Upper lobe of left lung (tissue), 4 donors: ENCODE data around the gene PLAA.

Experiments
- CTCF ChIP-seq, 6 experiments: fragments of 450-650 bp in 4 of 6; fragments of 200-600 bp in 2 of 6; sonication (generic) in 2 of 6; IDR thresholded peaks; one replicate each; pipeline ENCODE4 v1.5.1; 2016 to 2019; ENCODE audit warnings: antibody characterized with exemption in 6 of 6
- POLR2A ChIP-seq, 4 donors: fragments of 450-650 bp; IDR thresholded peaks; one replicate each; pipeline ENCODE4 v1.5.1; 2016 to 2017; ENCODE audit warnings: antibody characterized with exemption in 4 of 4, mild to moderate bottlenecking in 2 of 4
- POLR2AphosphoS5 ChIP-seq, 2 donors: sonication (generic); formaldehyde crosslinking; IDR thresholded peaks; one replicate each; pipeline ENCODE4 v1.5.1; 2017; ENCODE audit warnings: antibody characterized with exemption in 2 of 2

- TF ChIP-seq CTCF (IDR thresholded peaks at IDR 0.05) = no peak
- TF ChIP-seq POLR2A (IDR thresholded peaks at IDR 0.05) = no peak
- TF ChIP-seq POLR2AphosphoS5 (IDR thresholded peaks at IDR 0.05) = no peak
Observed at GRCh38 chr9:26940779-26941178, 6.3 kb downstream of the PLAA start.
